ENCODE results near the gene UNC13A.

UNC13A gene

GRCh38 chr19:17716309-17716929, 28.3 kb upstream of the UNC13A start:
- H3K9ac ChIP-seq (ENCODE audit: low read depth, low read length): no peak overlapping the region
- peaks cover 26% of the 10 kb centered on the region for H3K79me2 ChIP-seq (ENCODE audit: insufficient read depth, low read length)
- H3K4me2 ChIP-seq (ENCODE audit: insufficient read depth, low read length): no peak overlapping the region
- H3K27me3 ChIP-seq (ENCODE audit: insufficient read depth, low read length, poor library complexity): no peaks in the 10 kb centered on the region
- no peaks in the 10 kb centered on the region for H3K9me3 ChIP-seq (ENCODE audit: insufficient read depth, low read length, severe bottlenecking)
- H3K27ac ChIP-seq (ENCODE audit: low read length): no peak overlapping the region
- H2AFZ ChIP-seq (ENCODE audit: low read depth, low read length): no peak overlapping the region
- no peak for TF ChIP-seq EZH2 (IDR thresholded peaks at IDR 0.05; ENCODE audit: borderline replicate concordance, low read depth, low read length, severe bottlenecking)
- TF ChIP-seq, protein P1, sequence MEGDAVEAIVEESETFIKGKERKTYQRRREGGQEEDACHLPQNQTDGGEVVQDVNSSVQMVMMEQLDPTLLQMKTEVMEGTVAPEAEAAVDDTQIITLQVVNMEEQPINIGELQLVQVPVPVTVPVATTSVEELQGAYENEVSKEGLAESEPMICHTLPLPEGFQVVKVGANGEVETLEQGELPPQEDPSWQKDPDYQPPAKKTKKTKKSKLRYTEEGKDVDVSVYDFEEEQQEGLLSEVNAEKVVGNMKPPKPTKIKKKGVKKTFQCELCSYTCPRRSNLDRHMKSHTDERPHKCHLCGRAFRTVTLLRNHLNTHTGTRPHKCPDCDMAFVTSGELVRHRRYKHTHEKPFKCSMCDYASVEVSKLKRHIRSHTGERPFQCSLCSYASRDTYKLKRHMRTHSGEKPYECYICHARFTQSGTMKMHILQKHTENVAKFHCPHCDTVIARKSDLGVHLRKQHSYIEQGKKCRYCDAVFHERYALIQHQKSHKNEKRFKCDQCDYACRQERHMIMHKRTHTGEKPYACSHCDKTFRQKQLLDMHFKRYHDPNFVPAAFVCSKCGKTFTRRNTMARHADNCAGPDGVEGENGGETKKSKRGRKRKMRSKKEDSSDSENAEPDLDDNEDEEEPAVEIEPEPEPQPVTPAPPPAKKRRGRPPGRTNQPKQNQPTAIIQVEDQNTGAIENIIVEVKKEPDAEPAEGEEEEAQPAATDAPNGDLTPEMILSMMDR (IDR thresholded peaks at IDR 0.05; ENCODE audit: borderline replicate concordance, extremely low read depth, low read length, poor library complexity, severe bottlenecking): peak; percentile 18
- peaks cover 18% of the 10 kb centered on the region for H4K20me1 ChIP-seq (ENCODE audit: insufficient read depth, low read length)
- DNase-seq (no peak), ATAC-seq (ENCODE audit: insufficient read depth, low read depth) (no peak)
- H3K4me1 ChIP-seq (ENCODE audit: insufficient read depth, low read length): peaks cover 28% of the 10 kb centered on the region
- peaks cover 7% of the 10 kb centered on the region for H3K36me3 ChIP-seq (ENCODE audit: insufficient read depth, low read length)
- H3K4me3 ChIP-seq (ENCODE audit: low read depth in 1 of 2, low read length in 2 of 2): no peak overlapping the region

- H3K4me2 ChIP-seq (ENCODE audit: insufficient read depth, low read length): no peak overlapping the region
Measured at GRCh38 chr19:17711851-17712250, 23.7 kb upstream of the UNC13A start.

DNA sequence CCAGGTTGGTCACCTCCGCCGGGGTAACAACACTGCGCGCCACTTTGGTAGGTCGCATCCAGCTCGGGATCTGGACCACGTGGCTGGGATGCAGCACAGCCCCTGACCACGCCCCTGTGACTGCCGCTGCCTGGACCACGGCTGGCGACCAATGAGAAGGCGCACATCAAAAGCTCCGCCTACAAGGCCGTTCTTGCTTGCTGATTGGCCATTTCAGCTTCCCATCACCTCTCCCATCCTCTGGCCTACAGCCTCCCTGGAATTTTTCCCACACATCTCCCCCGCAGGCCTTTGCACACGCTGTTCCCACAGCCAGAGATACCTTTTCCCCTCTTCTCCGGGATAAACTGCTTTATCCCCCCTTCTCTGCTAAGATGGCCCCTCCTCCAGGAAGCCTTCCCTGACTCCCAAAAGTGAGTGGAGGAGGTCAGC, 18.6 kb upstream of the UNC13A start:
- TF ChIP-seq, protein P1 (IDR thresholded peaks at IDR 0.05; ENCODE audit: borderline replicate concordance, extremely low read depth, low read length, poor library complexity, severe bottlenecking): no peak
- no peak for TF ChIP-seq EZH2 (IDR thresholded peaks at IDR 0.05; ENCODE audit: borderline replicate concordance, low read depth, low read length, severe bottlenecking)
- Histone ChIP-seq H3K79me2 (ENCODE audit: insufficient read depth, low read length) (no peaks in the 10 kb centered on the region), H3K4me3 (ENCODE audit: low read depth in 1 of 2, low read length in 2 of 2) (no peak overlapping the region), H4K20me1 (ENCODE audit: insufficient read depth, low read length) (no peaks in the 10 kb centered on the region), H3K4me1 (ENCODE audit: insufficient read depth, low read length) (no peaks in the 10 kb centered on the region), H3K27ac (ENCODE audit: low read length) (no peak overlapping the region), H3K9ac (ENCODE audit: low read depth, low read length) (no peak overlapping the region), H2AFZ (ENCODE audit: low read depth, low read length) (no peak overlapping the region), H3K4me2 (ENCODE audit: insufficient read depth, low read length) (no peak overlapping the region), H3K27me3 (ENCODE audit: insufficient read depth, low read length, poor library complexity) (no peaks in the 10 kb centered on the region), H3K9me3 (ENCODE audit: insufficient read depth, low read length, severe bottlenecking) (no peaks in the 10 kb centered on the region), H3K36me3 (ENCODE audit: insufficient read depth, low read length) (no peaks in the 10 kb centered on the region)
- DNase-seq (no peak), ATAC-seq (ENCODE audit: insufficient read depth, low read depth) (no peak)

More at GRCh38 chr19:17711851-17712250, 23.7 kb upstream of the UNC13A start:
- H3K9me3 ChIP-seq (ENCODE audit: insufficient read depth, low read length, severe bottlenecking): no peaks in the 10 kb centered on the region
- H3K4me3 ChIP-seq (ENCODE audit: low read depth in 1 of 2, low read length in 2 of 2): no peak overlapping the region
- no peaks in the 10 kb centered on the region for H3K79me2 ChIP-seq (ENCODE audit: insufficient read depth, low read length)
- ATAC-seq (ENCODE audit: insufficient read depth, low read depth) (no peak), DNase-seq (no peak)
- H3K27ac ChIP-seq (ENCODE audit: low read length): no peak overlapping the region
- no peak for TF ChIP-seq EZH2 (IDR thresholded peaks at IDR 0.05; ENCODE audit: borderline replicate concordance, low read depth, low read length, severe bottlenecking)
- TF ChIP-seq, protein P1 (IDR thresholded peaks at IDR 0.05; ENCODE audit: borderline replicate concordance, extremely low read depth, low read length, poor library complexity, severe bottlenecking): no peak
- no peaks in the 10 kb centered on the region for H4K20me1 ChIP-seq (ENCODE audit: insufficient read depth, low read length)
- H2AFZ ChIP-seq (ENCODE audit: low read depth, low read length): no peak overlapping the region
- no peaks in the 10 kb centered on the region for H3K4me1 ChIP-seq (ENCODE audit: insufficient read depth, low read length)
- no peak overlapping the region for H3K9ac ChIP-seq (ENCODE audit: low read depth, low read length)
- H3K36me3 ChIP-seq (ENCODE audit: insufficient read depth, low read length): no peaks in the 10 kb centered on the region
- H3K27me3 ChIP-seq (ENCODE audit: insufficient read depth, low read length, poor library complexity): no peaks in the 10 kb centered on the region
